ENCODE results near the gene RTN4RL1. TPM values are rescaled to one million over a fixed set of nuclear protein-coding genes. Genes with fewer than 3 reads are reported as not detected.

RTN4RL1 gene
- total RNA-seq, 2 experiments from 2014 or later, result not detected

DNA sequence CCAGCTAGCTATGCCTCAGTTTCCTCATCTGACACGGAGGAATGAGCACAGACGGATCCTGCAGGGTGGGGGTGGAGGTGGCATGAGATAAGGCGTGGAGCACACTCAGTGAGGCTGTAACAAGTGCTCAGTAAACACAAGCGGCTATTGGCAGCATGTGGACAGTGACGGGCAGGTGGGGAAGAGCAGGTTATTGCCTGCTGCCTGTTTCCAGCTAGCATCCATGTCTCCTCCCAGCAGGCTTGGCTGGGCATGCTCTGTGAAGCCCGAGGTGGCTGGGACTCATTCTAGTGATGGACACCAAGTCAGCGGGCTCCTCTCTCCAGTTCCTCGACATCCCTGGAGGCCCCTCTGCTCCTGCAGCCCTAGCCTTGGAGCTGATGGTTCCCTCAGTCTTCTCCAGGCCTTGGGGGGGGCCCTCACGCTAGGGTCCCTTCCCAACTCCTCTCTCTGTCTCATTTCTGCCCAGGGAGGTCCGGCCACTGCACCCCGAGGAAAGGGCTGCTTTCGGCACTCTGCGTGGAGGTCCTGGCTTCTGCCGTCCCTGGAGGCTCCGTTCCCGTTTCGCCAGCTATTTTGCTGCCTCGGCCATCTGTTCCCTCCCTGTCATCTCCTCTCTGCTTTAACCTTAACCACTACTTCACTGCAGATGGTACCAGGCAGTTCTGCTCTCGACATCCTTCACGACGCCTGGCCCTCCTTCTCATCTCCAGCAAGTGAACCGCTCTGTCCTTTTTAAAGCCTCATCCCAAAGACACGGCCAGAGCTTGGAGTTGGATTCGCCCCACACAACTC lies 6.2 kb downstream of the RTN4RL1 start:
- Histone ChIP-seq H2AFZ (ENCODE audit: low read length) (no peak overlapping the region), H4K20me1 (ENCODE audit: insufficient read depth, low read length) (no peaks in the 10 kb centered on the region), H3K36me3 (ENCODE audit: insufficient read depth, low read length) (no peaks in the 10 kb centered on the region), H3K9me2 (ENCODE audit: insufficient read depth, low read length) (no peaks in the 10 kb centered on the region), H3K4me1 (ENCODE audit: insufficient read depth, low read length, poor library complexity, severe bottlenecking) (peaks cover 5% of the 10 kb centered on the region), H3K4me3 (ENCODE audit: low read depth, low read length, poor library complexity, severe bottlenecking) (no peak overlapping the region), H3K9me3 (ENCODE audit: low read length) (no peaks in the 10 kb centered on the region), H3K4me2 (ENCODE audit: low read length) (no peak overlapping the region), H3K27ac (ENCODE audit: low read depth, low read length, poor library complexity, severe bottlenecking) (no peak overlapping the region), H3K79me2 (ENCODE audit: insufficient read depth, low read depth, low read length) (no peaks in the 10 kb centered on the region)
- ChIA-PET CTCF (ENCODE audit: unreplicated experiment) (no interaction called here), POLR2A (no interaction called here)
- TF ChIP-seq EZH2phosphoT487 (IDR thresholded peaks at IDR 0.05; ENCODE audit: borderline replicate concordance, low read depth, low read length), result no peak
- TF ChIP-seq, protein P1, sequence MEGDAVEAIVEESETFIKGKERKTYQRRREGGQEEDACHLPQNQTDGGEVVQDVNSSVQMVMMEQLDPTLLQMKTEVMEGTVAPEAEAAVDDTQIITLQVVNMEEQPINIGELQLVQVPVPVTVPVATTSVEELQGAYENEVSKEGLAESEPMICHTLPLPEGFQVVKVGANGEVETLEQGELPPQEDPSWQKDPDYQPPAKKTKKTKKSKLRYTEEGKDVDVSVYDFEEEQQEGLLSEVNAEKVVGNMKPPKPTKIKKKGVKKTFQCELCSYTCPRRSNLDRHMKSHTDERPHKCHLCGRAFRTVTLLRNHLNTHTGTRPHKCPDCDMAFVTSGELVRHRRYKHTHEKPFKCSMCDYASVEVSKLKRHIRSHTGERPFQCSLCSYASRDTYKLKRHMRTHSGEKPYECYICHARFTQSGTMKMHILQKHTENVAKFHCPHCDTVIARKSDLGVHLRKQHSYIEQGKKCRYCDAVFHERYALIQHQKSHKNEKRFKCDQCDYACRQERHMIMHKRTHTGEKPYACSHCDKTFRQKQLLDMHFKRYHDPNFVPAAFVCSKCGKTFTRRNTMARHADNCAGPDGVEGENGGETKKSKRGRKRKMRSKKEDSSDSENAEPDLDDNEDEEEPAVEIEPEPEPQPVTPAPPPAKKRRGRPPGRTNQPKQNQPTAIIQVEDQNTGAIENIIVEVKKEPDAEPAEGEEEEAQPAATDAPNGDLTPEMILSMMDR (conservative IDR thresholded peaks at IDR 0.05; ENCODE audit: low read length), result no peak
- no peak for DNase-seq (ENCODE audit: low spot score)
- BruUV-seq (replicated peaks), result no TSS peak
- intact Hi-C loops (cut with micrococcal nuclease; ENCODE audit: unreplicated experiment), result no loop called here

DNA sequence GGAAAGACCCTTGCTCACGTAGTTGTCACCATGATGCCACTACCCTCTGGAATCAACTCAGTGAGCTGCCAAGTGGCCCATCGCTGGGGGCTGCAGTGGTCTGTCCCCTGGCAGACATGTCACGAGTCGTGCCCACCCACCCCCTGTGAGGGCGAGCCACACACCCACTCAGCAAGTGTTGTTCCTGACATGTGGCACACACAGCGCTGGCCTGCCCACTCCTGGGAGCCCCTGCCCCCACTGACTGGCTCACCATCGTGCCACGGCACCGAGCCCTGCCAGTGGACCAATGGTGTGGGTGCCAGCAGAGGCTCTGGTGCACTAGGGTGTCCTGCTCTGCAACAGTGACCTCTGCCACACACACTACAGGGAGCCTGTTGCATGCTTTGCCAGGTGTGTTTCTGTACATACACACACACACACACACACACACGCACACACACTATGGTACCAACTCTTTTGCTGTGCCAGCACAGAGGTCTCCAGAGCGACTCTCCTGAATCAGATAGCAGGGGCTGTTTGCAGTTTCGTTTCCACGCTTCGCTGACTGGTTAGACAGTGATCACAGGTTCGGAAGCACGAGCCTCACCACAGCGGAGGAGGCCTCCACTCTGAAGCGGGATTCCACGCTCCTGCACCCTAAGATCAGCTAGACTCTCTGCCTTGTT lies 7.7 kb downstream of the RTN4RL1 start:
- BruUV-seq (replicated peaks), result no TSS peak
- ChIA-PET POLR2A (interaction anchor here (0.6 kb wide), 1 partner anchor 285 kb away, joined by 3 read pairs; no protein-coding TSS in a partner anchor), CTCF (ENCODE audit: unreplicated experiment) (no interaction called here)
- Histone ChIP-seq H3K4me3 (ENCODE audit: low read depth, low read length, poor library complexity, severe bottlenecking) (no peak overlapping the region), H3K4me1 (ENCODE audit: insufficient read depth, low read length, poor library complexity, severe bottlenecking) (peaks cover 5% of the 10 kb centered on the region), H3K9me3 (ENCODE audit: low read length) (no peaks in the 10 kb centered on the region), H3K9me2 (ENCODE audit: insufficient read depth, low read length) (no peaks in the 10 kb centered on the region), H3K4me2 (ENCODE audit: low read length) (peak overlapping the region; percentile 13; the same call in 1 of the 2 replicates), H3K79me2 (ENCODE audit: insufficient read depth, low read depth, low read length) (no peaks in the 10 kb centered on the region), H4K20me1 (ENCODE audit: insufficient read depth, low read length) (no peaks in the 10 kb centered on the region), H2AFZ (ENCODE audit: low read length) (no peak overlapping the region), H3K27ac (ENCODE audit: low read depth, low read length, poor library complexity, severe bottlenecking) (no peak overlapping the region), H3K36me3 (ENCODE audit: insufficient read depth, low read length) (no peaks in the 10 kb centered on the region)
- TF ChIP-seq, protein P1 (conservative IDR thresholded peaks at IDR 0.05; ENCODE audit: low read length), result no peak
- TF ChIP-seq EZH2phosphoT487 (IDR thresholded peaks at IDR 0.05; ENCODE audit: borderline replicate concordance, low read depth, low read length), result no peak
- intact Hi-C loops (cut with micrococcal nuclease; ENCODE audit: unreplicated experiment), result no loop called here
- peak; percentile 45 for DNase-seq (ENCODE audit: low spot score)

DNA sequence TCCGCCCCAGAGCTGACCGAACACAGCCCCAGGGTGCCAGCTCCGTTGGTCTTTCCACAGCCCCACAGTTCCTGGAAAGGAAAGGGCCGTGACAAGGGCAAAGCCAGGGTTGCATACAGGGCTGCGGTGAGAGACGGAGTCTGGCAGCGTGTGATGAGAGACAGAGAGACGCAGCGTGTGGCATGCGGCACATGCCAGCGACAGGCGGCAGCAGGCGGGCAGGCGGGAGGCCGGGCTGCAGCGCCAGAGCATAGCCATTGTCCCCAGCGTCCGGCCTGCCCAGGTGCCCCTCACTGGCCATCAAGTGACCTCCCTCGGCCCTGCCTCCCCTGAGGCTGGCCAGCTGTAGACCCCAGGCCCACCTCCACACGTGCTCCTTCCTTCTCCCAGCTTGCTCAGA lies 8.6 kb downstream of the RTN4RL1 start:
- BruUV-seq (replicated peaks), result no TSS peak
- intact Hi-C loops (cut with micrococcal nuclease; ENCODE audit: unreplicated experiment), result no loop called here
- Histone ChIP-seq H3K9me3 (ENCODE audit: low read length) (no peaks in the 10 kb centered on the region), H3K79me2 (ENCODE audit: insufficient read depth, low read depth, low read length) (no peaks in the 10 kb centered on the region), H3K4me2 (ENCODE audit: low read length) (no peak overlapping the region), H3K27ac (ENCODE audit: low read depth, low read length, poor library complexity, severe bottlenecking) (no peak overlapping the region), H3K9me2 (ENCODE audit: insufficient read depth, low read length) (no peaks in the 10 kb centered on the region), H3K4me1 (ENCODE audit: insufficient read depth, low read length, poor library complexity, severe bottlenecking) (peaks cover 5% of the 10 kb centered on the region), H2AFZ (ENCODE audit: low read length) (no peak overlapping the region), H3K36me3 (ENCODE audit: insufficient read depth, low read length) (no peaks in the 10 kb centered on the region), H3K4me3 (ENCODE audit: low read depth, low read length, poor library complexity, severe bottlenecking) (no peak overlapping the region), H4K20me1 (ENCODE audit: insufficient read depth, low read length) (no peaks in the 10 kb centered on the region)
- DNase-seq (ENCODE audit: low spot score), result no peak
- CTCF ChIA-PET (ENCODE audit: unreplicated experiment), result no interaction called here
- POLR2A ChIA-PET, result interaction anchor here (0.6 kb wide), 1 partner anchor 284 kb away, joined by 3 read pairs; no protein-coding TSS in a partner anchor
- TF ChIP-seq EZH2phosphoT487 (IDR thresholded peaks at IDR 0.05; ENCODE audit: borderline replicate concordance, low read depth, low read length), result no peak
- TF ChIP-seq, protein P1 (conservative IDR thresholded peaks at IDR 0.05; ENCODE audit: low read length), result no peak
